Lower leg skin (tissue), 4 donors: ENCODE measurements around the gene CHMP3. TPM values are rescaled to one million over a fixed set of nuclear protein-coding genes. Genes with fewer than 3 reads are reported as not detected.

Source experiments
- DNase-seq, 2 donors: peaks; one replicate each; pipeline ENCODE4 v3.0.0-alpha.2; 2019; ENCODE audit warnings: low spot score in 2 of 2
- H3K4me3 ChIP-seq: fragments of 200-600 bp; sonication (generic); 2 replicates; pipeline ENCODE4 v1.5.1; 2017; ENCODE audit warnings: mild to moderate bottlenecking, low read depth; ENCODE audit not compliant: poor library complexity, severe bottlenecking
- CTCF ChIP-seq, 3 donors: fragments of 450-650 bp; IDR thresholded peaks; one replicate each; pipeline ENCODE4 v1.5.1; 2016; ENCODE audit warnings: antibody characterized with exemption in 3 of 3, mild to moderate bottlenecking in 3 of 3, moderate library complexity in 2 of 3
- POLR2A ChIP-seq, 2 donors: fragments of 450-650 bp; IDR thresholded peaks; one replicate each; pipeline ENCODE4 v1.6.1; 2016 to 2017; ENCODE audit warnings: antibody characterized with exemption in 2 of 2, mild to moderate bottlenecking in 1 of 2, moderate library complexity in 1 of 2
- WGBS, 2 donors: methylation state at CpG; one replicate each; pipeline ENCODE4 v1.1.5; 2018; 5-methylcytosine and 5-hydroxymethylcytosine counted together
- intact Hi-C: fragments of 100-400 bp; cut with DNase I; formaldehyde crosslinking; loops from one replicate; pipeline ENCODE4 v1.15.0; 2023; ENCODE audit warnings: low total_unique reads
- total RNA-seq, 4 donors: library from RNA; depleted of rRNA; stranded (reverse); fragments of >200 nt; gene quantifications; one replicate each; pipeline ENCODE4 v1.1.0, GENCODE V29; 2016

CHMP3 gene
- total RNA-seq, 4 donors from 2014 or later, result 88.2 to 110 (median 97.7) TPM

DNA sequence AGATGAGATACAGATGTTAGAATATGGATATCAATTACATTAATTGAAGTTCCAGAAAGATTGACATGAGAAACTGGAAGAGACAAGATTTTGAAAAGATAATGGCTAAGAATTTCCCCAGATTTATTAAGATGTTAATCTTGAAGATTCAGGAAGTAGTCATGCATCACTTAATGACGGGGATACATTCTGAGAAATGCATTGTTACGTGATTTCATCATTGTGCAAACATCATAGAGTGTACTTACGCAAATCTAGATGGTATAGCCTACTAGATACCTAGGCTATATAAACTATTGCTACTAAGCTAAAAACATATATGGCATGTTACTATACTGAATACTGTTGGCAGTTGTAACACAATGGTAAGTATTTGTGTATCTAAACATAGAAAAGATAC, 6.8 kb upstream of the CHMP3 start:
- WGBS, 2 donors, result 63 to 71% methylated on average over 3 of the region's 3 CpGs
- no peak overlapping the region for H3K4me3 ChIP-seq
- intact Hi-C loops, result no loop called here
- no peak for TF ChIP-seq POLR2A (IDR thresholded peaks at IDR 0.05)
- TF ChIP-seq CTCF (IDR thresholded peaks at IDR 0.05), result no peak
- DNase-seq, result no peak

DNA sequence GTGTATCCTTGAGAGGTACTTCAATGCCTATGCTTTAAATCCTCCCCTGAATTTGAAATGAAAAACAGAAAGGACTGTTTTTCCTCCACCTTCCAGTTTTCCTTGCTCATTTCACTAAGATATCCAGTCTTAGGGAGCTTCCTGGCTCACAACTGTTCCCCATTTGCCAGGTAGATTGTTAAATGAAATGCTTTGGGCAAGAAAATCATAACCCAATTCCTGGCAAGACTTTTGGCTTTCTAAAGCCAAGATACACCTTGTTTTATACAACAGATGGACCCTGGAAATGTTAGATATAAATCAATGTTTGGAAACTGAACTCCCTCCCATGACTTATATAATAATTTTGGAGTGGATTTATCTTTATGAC, 3.6 kb upstream of the CHMP3 start:
- TF ChIP-seq CTCF (IDR thresholded peaks at IDR 0.05), result no peak
- no peak for TF ChIP-seq POLR2A (IDR thresholded peaks at IDR 0.05)
- H3K4me3 ChIP-seq, result no peak overlapping the region
- DNase-seq, result no peak
- intact Hi-C loops, result no loop called here

DNA sequence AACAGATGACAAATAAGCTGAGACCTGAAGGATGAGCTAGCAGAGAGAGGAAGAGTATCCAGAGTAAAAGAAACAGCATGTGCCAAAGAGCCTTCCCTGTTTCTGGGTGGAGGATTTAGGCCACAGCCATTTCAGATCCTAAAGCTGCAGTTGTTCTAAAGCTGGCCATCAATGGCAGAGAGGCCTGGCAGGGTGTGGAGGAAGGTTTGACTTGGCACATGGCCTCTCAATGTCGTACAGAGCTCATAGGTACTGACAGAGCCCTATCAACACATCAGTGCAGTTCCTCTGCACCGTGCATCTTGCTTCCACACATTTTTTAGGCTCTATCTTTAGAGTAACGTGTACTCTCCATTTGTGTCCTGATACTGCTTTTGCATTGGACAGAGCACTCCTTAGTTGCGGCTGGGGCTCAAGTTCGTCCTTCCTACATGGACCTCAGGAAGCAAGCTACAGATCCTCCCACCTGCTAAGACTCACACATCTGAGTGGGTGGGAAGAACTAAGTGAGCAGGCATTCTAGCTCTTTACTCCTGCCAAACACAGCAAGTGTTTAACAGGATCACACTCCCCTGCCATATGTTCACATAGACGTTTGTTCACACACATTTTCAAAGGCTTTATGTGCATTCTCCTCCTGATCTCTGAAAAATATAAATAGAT, 3.0 kb upstream of the CHMP3 start:
- 43% methylated on average over 6 of the region's 6 CpGs for WGBS, 2 donors
- intact Hi-C loops, result no loop called here

DNA sequence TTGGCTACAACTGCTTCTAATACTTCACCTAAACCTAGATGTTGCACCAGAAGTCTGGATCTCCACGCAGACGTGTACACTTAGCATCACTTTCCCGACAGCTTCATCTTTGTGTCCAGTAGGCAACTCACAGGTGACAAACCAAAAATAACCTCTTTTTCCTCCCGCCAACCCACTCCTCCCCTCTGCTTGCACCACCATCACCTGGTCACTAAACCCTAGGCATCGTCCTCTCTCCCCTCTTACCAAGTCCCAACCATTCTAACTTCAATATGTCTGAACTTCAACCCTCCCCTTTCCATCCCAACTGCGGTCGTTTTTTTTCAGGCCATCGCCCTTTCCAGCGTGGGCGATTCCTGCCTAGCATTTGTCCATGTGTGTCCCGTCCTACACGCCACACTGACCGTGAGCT, 413 bp upstream of the CHMP3 start:
- H3K4me3 ChIP-seq, result no peak overlapping the region
- DNase-seq, result no peak
- intact Hi-C loops, result no loop called here
- WGBS, 2 donors, result 79% methylated on average over 13 of the region's 13 CpGs
- no peak for TF ChIP-seq CTCF (IDR thresholded peaks at IDR 0.05)
- TF ChIP-seq POLR2A (IDR thresholded peaks at IDR 0.05), result no peak

More for the DNA sequence above, 3.0 kb upstream of the CHMP3 start:
- H3K4me3 ChIP-seq, result no peak overlapping the region
- DNase-seq, result no peak
- no peak for TF ChIP-seq POLR2A (IDR thresholded peaks at IDR 0.05)
- no peak for TF ChIP-seq CTCF (IDR thresholded peaks at IDR 0.05)

- 0% methylated on average over 16 of the region's 16 CpGs for WGBS, 2 donors
- H3K4me3 ChIP-seq, result peak overlapping the region; percentile 82
- DNase-seq, result no peak
- TF ChIP-seq POLR2A (IDR thresholded peaks at IDR 0.05), result no peak
- no peak for TF ChIP-seq CTCF (IDR thresholded peaks at IDR 0.05)
- intact Hi-C loops, result no loop called here
Observed at GRCh38 chr2:86562485-86562921, 740 bp downstream of the CHMP3 start.

DNA sequence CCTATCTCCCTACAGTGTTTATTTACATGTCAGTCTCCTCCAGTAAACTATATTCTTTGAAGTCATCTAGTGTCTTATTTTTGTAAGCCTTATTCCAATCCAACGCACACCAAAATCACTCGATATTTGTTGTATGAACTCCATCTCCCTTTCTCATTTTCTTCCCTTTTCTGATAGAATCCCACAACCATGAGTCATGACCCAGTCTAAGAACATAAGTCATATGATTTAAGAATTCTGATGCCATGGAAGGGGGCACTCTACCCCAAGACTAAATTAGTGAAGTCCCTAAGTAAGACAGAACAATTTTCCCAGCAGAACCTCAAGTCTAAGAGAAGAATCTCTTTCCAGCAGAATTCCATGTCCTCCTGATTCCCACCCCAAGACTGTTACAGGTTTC, 5.4 kb downstream of the CHMP3 start:
- TF ChIP-seq POLR2A (IDR thresholded peaks at IDR 0.05) (no peak), CTCF (IDR thresholded peaks at IDR 0.05) (no peak)
- H3K4me3 ChIP-seq, result no peak overlapping the region
- WGBS, 2 donors, result 96 to 98% methylated on average over 2 of the region's 2 CpGs
- intact Hi-C loops, result no loop called here
- DNase-seq, result no peak
